Liver (tissue), 3 donors: ENCODE results near the gene SYNJ2.

Experiments
- GABPA ChIP-seq, 2 donors: IDR thresholded peaks in 1 of 2; conservative IDR thresholded peaks in 1 of 2; 2 replicates each; pipeline ENCODE4 v1.6.1; 2016; ENCODE audit warnings: antibody characterized with exemption in 2 of 2, mild to moderate bottlenecking in 1 of 2, moderate library complexity in 1 of 2
- RAD21 ChIP-seq, 2 donors: IDR thresholded peaks; 2 replicates each; pipeline ENCODE4 v1.6.1; 2016; ENCODE audit warnings: antibody characterized with exemption in 2 of 2, mild to moderate bottlenecking in 2 of 2
- SP1 ChIP-seq: IDR thresholded peaks from 2 replicates; pipeline ENCODE4 v1.6.1; 2018; ENCODE audit warnings: antibody characterized with exemption, mild to moderate bottlenecking
- TAF1 ChIP-seq: conservative IDR thresholded peaks from 2 replicates; pipeline ENCODE4 v1.6.1; 2016; ENCODE audit warnings: antibody characterized with exemption, mild to moderate bottlenecking
- YY1 ChIP-seq: IDR thresholded peaks from 2 replicates; pipeline ENCODE4 v1.6.1; 2016; ENCODE audit warnings: antibody characterized with exemption, mild to moderate bottlenecking
- TF ChIP-seq, protein P1 (sequence below): fragments of 150-350 bp; IDR thresholded peaks from 2 replicates; pipeline ENCODE4 v1.5.1; 2017; ENCODE audit warnings: improper control_type of control experiment, low read depth, low read length; ENCODE audit not compliant: missing input control
- TF ChIP-seq, protein P2 (sequence below): IDR thresholded peaks from 2 replicates; pipeline ENCODE4 v1.6.1; 2016; ENCODE audit warnings: antibody characterized with exemption
- TF ChIP-seq, protein P3 (sequence below): IDR thresholded peaks from 2 replicates; pipeline ENCODE4 v1.6.1; 2016; ENCODE audit warnings: antibody characterized with exemption, mild to moderate bottlenecking
- TF ChIP-seq, protein P4 (sequence below): IDR thresholded peaks from 2 replicates; pipeline ENCODE4 v1.6.1; 2016; ENCODE audit warnings: antibody characterized with exemption
- donor health status: healthy.
- donor health status: healthy.

DNA sequence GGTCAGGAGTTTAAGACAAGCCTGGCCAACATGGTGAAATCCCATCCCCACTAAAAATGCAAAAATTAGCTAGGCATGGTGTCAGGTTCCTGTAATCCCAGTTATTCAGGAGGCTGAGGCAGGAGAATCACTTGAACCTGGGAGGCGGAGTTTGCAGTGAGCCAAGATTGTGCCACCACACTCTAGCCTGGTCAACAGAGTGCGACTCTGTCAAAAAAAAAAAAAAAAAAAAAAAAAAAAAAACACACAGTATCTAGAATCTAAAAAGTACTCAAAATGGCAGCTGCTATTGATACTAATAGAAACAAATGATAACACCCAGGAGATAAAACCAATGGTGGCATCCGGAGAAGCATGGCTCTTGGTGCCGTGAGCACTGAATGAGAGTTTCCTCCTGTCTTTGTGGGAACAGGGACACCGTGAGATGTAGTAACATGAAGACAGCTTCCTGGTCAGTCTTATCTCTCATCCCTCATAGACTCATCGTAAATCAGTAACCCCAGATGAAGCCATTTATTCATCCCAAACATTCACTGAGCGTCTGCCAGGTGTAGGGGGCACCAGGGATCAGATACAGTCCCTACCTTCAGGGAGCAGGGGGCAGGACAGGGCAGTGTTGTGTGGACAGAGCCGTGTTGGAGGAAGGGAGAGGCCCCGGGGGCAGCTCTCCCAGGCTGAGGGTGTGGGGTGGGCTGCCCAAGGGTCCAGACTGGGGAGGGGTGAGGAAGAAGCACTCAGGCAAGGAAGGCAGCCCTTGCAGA is 66.1 kb downstream of the SYNJ2 start:
- TF ChIP-seq, protein P1, sequence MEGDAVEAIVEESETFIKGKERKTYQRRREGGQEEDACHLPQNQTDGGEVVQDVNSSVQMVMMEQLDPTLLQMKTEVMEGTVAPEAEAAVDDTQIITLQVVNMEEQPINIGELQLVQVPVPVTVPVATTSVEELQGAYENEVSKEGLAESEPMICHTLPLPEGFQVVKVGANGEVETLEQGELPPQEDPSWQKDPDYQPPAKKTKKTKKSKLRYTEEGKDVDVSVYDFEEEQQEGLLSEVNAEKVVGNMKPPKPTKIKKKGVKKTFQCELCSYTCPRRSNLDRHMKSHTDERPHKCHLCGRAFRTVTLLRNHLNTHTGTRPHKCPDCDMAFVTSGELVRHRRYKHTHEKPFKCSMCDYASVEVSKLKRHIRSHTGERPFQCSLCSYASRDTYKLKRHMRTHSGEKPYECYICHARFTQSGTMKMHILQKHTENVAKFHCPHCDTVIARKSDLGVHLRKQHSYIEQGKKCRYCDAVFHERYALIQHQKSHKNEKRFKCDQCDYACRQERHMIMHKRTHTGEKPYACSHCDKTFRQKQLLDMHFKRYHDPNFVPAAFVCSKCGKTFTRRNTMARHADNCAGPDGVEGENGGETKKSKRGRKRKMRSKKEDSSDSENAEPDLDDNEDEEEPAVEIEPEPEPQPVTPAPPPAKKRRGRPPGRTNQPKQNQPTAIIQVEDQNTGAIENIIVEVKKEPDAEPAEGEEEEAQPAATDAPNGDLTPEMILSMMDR, result no peak
- TF ChIP-seq RAD21 (IDR thresholded peaks at IDR 0.05) (no peak), TAF1 (no peak), YY1 (no peak), GABPA (IDR thresholded peaks at IDR 0.05 in 1 of 2, conservative IDR thresholded peaks at IDR 0.05 in 1 of 2) (no peak), SP1 (no peak)
- TF ChIP-seq, protein P2, sequence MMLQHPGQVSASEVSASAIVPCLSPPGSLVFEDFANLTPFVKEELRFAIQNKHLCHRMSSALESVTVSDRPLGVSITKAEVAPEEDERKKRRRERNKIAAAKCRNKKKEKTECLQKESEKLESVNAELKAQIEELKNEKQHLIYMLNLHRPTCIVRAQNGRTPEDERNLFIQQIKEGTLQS, result no peak
- TF ChIP-seq, protein P3, sequence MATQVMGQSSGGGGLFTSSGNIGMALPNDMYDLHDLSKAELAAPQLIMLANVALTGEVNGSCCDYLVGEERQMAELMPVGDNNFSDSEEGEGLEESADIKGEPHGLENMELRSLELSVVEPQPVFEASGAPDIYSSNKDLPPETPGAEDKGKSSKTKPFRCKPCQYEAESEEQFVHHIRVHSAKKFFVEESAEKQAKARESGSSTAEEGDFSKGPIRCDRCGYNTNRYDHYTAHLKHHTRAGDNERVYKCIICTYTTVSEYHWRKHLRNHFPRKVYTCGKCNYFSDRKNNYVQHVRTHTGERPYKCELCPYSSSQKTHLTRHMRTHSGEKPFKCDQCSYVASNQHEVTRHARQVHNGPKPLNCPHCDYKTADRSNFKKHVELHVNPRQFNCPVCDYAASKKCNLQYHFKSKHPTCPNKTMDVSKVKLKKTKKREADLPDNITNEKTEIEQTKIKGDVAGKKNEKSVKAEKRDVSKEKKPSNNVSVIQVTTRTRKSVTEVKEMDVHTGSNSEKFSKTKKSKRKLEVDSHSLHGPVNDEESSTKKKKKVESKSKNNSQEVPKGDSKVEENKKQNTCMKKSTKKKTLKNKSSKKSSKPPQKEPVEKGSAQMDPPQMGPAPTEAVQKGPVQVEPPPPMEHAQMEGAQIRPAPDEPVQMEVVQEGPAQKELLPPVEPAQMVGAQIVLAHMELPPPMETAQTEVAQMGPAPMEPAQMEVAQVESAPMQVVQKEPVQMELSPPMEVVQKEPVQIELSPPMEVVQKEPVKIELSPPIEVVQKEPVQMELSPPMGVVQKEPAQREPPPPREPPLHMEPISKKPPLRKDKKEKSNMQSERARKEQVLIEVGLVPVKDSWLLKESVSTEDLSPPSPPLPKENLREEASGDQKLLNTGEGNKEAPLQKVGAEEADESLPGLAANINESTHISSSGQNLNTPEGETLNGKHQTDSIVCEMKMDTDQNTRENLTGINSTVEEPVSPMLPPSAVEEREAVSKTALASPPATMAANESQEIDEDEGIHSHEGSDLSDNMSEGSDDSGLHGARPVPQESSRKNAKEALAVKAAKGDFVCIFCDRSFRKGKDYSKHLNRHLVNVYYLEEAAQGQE, result no peak
- TF ChIP-seq, protein P4, sequence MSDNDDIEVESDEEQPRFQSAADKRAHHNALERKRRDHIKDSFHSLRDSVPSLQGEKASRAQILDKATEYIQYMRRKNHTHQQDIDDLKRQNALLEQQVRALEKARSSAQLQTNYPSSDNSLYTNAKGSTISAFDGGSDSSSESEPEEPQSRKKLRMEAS, result no peak
